ENCODE results near the gene TIMM21.

Gene TIMM21

DNA sequence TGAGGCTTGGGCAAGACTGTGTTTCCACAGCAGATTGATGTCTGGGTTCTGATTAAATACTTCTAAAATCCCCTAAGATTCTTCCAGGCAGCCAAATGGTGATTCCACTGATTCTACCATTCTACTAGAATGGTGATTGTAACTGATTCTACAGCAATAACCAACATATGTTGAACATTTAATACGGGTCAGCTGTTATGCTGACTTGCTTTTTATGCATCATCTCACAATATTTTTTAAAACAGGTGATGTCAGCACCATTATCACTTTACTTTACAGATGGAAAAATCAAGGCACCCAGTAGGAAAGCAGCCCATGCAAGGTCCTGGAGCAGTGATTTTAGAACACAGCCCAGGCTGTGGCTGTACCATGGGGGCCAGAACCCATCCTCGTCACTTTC lies 37.5 kb downstream of the TIMM21 start:
- Histone ChIP-seq H3K27ac (replicated peaks) (no peak overlapping the region), H3K4me3 (replicated peaks; ENCODE audit: insufficient read depth, low read length) (no peak overlapping the region), H3K27me3 (ENCODE audit: insufficient read depth, poor library complexity, severe bottlenecking) (no peaks in the 10 kb centered on the region)
- no peak for TF ChIP-seq REST (IDR thresholded peaks at IDR 0.05; ENCODE audit: insufficient replicate concordance, low read depth)
- TF ChIP-seq POLR2AphosphoS5 (IDR thresholded peaks at IDR 0.05; ENCODE audit: low read depth), result no peak
- no peak for TF ChIP-seq GABPA (IDR thresholded peaks at IDR 0.05; ENCODE audit: low read depth)
- TF ChIP-seq, protein P1, sequence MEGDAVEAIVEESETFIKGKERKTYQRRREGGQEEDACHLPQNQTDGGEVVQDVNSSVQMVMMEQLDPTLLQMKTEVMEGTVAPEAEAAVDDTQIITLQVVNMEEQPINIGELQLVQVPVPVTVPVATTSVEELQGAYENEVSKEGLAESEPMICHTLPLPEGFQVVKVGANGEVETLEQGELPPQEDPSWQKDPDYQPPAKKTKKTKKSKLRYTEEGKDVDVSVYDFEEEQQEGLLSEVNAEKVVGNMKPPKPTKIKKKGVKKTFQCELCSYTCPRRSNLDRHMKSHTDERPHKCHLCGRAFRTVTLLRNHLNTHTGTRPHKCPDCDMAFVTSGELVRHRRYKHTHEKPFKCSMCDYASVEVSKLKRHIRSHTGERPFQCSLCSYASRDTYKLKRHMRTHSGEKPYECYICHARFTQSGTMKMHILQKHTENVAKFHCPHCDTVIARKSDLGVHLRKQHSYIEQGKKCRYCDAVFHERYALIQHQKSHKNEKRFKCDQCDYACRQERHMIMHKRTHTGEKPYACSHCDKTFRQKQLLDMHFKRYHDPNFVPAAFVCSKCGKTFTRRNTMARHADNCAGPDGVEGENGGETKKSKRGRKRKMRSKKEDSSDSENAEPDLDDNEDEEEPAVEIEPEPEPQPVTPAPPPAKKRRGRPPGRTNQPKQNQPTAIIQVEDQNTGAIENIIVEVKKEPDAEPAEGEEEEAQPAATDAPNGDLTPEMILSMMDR (IDR thresholded peaks at IDR 0.05; ENCODE audit: insufficient read depth, low read length), result no peak
- no peak for TF ChIP-seq SPI1 (IDR thresholded peaks at IDR 0.05; ENCODE audit: borderline replicate concordance, low read depth)
- DNase-seq (ENCODE audit: low read depth in 1 of 2, low spot score in 1 of 2), result no peak

- Histone ChIP-seq H3K27me3 (ENCODE audit: insufficient read depth, poor library complexity, severe bottlenecking) (no peaks in the 10 kb centered on the region), H3K27ac (replicated peaks) (no peak overlapping the region), H3K4me3 (replicated peaks; ENCODE audit: insufficient read depth, low read length) (no peak overlapping the region)
- TF ChIP-seq GABPA (IDR thresholded peaks at IDR 0.05; ENCODE audit: low read depth) (no peak), REST (IDR thresholded peaks at IDR 0.05; ENCODE audit: insufficient replicate concordance, low read depth) (no peak)
- DNase-seq (ENCODE audit: low read depth in 1 of 2, low spot score in 1 of 2), result no peak
Observed at GRCh38 chr18:74186661-74187060, 38.3 kb downstream of the TIMM21 start.

DNA sequence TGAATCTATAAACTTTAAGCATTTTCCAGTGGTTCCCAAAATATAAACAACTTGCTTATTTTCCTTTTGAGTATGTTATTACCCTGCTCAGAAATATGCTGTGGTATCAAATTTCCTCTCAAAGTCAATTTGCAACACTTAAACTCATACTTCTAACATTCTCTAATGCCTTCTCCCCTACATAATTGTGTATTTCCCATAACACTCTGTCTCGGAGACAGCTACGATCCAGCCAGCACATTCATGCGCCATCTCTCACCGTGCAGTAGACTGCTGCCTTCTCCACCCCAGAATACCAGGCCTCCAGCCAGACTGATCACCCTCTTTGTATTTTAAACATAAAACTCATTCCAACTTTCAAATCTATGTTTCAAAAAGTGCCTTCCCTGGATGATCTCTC lies 41.8 kb downstream of the TIMM21 start:
- Histone ChIP-seq H3K4me3 (replicated peaks; ENCODE audit: insufficient read depth, low read length) (no peak overlapping the region), H3K27me3 (ENCODE audit: insufficient read depth, poor library complexity, severe bottlenecking) (peaks cover 5% of the 10 kb centered on the region), H3K27ac (replicated peaks) (no peak overlapping the region)
- DNase-seq (ENCODE audit: low read depth in 1 of 2, low spot score in 1 of 2), result no peak
- TF ChIP-seq REST (IDR thresholded peaks at IDR 0.05; ENCODE audit: insufficient replicate concordance, low read depth) (no peak), GABPA (IDR thresholded peaks at IDR 0.05; ENCODE audit: low read depth) (no peak), POLR2AphosphoS5 (IDR thresholded peaks at IDR 0.05; ENCODE audit: low read depth) (no peak), SPI1 (IDR thresholded peaks at IDR 0.05; ENCODE audit: borderline replicate concordance, low read depth) (no peak)
- TF ChIP-seq, protein P1 (IDR thresholded peaks at IDR 0.05; ENCODE audit: insufficient read depth, low read length), result no peak

DNA sequence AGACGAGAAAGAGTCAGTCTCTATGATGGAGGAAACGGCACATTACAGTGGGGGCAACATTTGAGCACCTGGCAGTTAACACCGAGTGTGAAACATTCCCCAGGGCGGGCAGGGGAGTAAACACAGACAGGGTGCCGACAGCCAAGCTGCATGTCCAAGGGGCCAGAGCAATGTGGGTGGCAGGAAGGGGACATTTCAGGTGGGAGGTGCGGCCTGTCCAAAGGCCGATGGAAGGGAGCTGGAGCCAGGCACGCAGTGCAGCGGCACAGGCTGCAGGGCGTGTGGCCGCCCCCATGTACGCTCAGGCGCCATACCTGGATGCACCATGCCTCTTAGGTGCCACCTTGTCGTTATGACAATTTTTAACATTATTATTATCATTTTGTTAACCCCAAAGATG lies 43.3 kb downstream of the TIMM21 start:
- TF ChIP-seq GABPA (IDR thresholded peaks at IDR 0.05; ENCODE audit: low read depth) (no peak), SPI1 (IDR thresholded peaks at IDR 0.05; ENCODE audit: borderline replicate concordance, low read depth) (no peak), POLR2AphosphoS5 (IDR thresholded peaks at IDR 0.05; ENCODE audit: low read depth) (no peak), REST (IDR thresholded peaks at IDR 0.05; ENCODE audit: insufficient replicate concordance, low read depth) (no peak)
- TF ChIP-seq, protein P1 (IDR thresholded peaks at IDR 0.05; ENCODE audit: insufficient read depth, low read length), result no peak
- no peak overlapping the region for H3K27ac ChIP-seq (replicated peaks)
- no peak for DNase-seq (ENCODE audit: low read depth in 1 of 2, low spot score in 1 of 2)

More for the DNA sequence above, 43.3 kb downstream of the TIMM21 start:
- Histone ChIP-seq H3K27me3 (ENCODE audit: insufficient read depth, poor library complexity, severe bottlenecking) (peaks cover 5% of the 10 kb centered on the region), H3K4me3 (replicated peaks; ENCODE audit: insufficient read depth, low read length) (no peak overlapping the region)

Data from HL-60 (cell line).